Psoas muscle (tissue), 8 donors: ENCODE measurements around the gene AP4E1. TPM values are rescaled to one million over a fixed set of nuclear protein-coding genes. Genes with fewer than 3 reads are reported as not detected.

Experiments used
- ATAC-seq, 4 donors: fragments of 200-7000 bp; cut with Tn5 transposase; one replicate each; pipeline ENCODE4 v1.9.1; 2020; ENCODE audit warnings: moderate library complexity in 3 of 4, mild to moderate bottlenecking in 2 of 4
- DNase-seq, 2 donors: peaks; one replicate each; pipeline ENCODE4 v3.0.0-alpha.2; 2020
- H3K27ac ChIP-seq: fragments of 200-600 bp; one replicate; pipeline ENCODE4 v1.8.0; 2022
- H3K27me3 ChIP-seq, 3 donors: fragments of 200-600 bp in 1 of 3; one replicate each; pipeline versions ENCODE4 v1.6.1 to v1.8.0; 2013 to 2022; ENCODE audit warnings: low read length in 2 of 3, mild to moderate bottlenecking in 2 of 3, moderate library complexity in 1 of 3; ENCODE audit not compliant: insufficient read depth in 3 of 3
- H3K36me3 ChIP-seq, 2 donors: fragments of 200-600 bp in 1 of 2; one replicate each; pipeline versions ENCODE4 v1.6.1 to v1.8.0; 2013 to 2022; ENCODE audit warnings: low read depth in 1 of 2, mild to moderate bottlenecking in 1 of 2, moderate library complexity in 1 of 2; ENCODE audit not compliant: insufficient read depth in 1 of 2
- H3K4me1 ChIP-seq: fragments of 200-600 bp; one replicate; pipeline ENCODE4 v1.8.0; 2022
- H3K4me3 ChIP-seq: fragments of 200-600 bp; one replicate; pipeline ENCODE4 v1.8.0; 2022; ENCODE audit warnings: mild to moderate bottlenecking
- H3K9me3 ChIP-seq: fragments of 200-600 bp; one replicate; pipeline ENCODE4 v1.8.0; 2022
- CTCF ChIP-seq: fragments of 200-600 bp; IDR thresholded peaks from one replicate; pipeline ENCODE4 v1.8.0; 2022; ENCODE audit warnings: antibody characterized with exemption
- WGBS, 3 donors: extraction: QIAGEN DNeasy Blood & Tissue Kit; methylation state at CpG; one replicate each; pipeline versions ENCODE4 v1.1.6 to v1.1.7; 2013; 5-methylcytosine and 5-hydroxymethylcytosine counted together
- intact Hi-C, 2 donors: fragments of 100-400 bp; cut with DNase I; formaldehyde crosslinking; loops; one replicate each; pipeline versions ENCODE4 v1.11.0 to v1.14.2; 2022
- polyA plus RNA-seq, 3 donors: library from polyadenylated mRNA; stranded (reverse); fragments of 200-250 nt; gene quantifications; one replicate each; pipeline ENCODE4 v1.2.3, GENCODE V29; 2013
- total RNA-seq, 4 donors: library from RNA; stranded (reverse); fragmentation: NEBNext Ultra II Directional in 2 of 4; extraction: Animal tissue kit (Norgen Biotek cat#: 25700) in 2 of 4; gene quantifications; one replicate each; pipeline versions ENCODE4 v1.2.1 to v1.2.4, GENCODE V29; 2021 to 2023
- donor health status: healthy with polysubstance abuse.
- donor health status: DM: no; HTN: no; CAD: no; lungs with moderate emphysema.
- donor health status: Bipolar disorder and iron deficiency.
- donor health status: healthy.
- donor health status: DM: yes; HTN: yes; CAD: no.
- donor health status: DM: no; HTN: no; CAD: no.
- donor health status: DM: no; HTN: no; CAD: no.
- donor health status: DM: yes; HTN: yes; CAD: no.

AP4E1 gene
- total and polyA plus RNA-seq, 7 donors = 4.4 to 16.6 (median 11.9) TPM

- intact Hi-C loops = no loop called here
These were observed 22.3 kb downstream of the AP4E1 start for GRCh38 chr15:50930792-50931191.

DNA sequence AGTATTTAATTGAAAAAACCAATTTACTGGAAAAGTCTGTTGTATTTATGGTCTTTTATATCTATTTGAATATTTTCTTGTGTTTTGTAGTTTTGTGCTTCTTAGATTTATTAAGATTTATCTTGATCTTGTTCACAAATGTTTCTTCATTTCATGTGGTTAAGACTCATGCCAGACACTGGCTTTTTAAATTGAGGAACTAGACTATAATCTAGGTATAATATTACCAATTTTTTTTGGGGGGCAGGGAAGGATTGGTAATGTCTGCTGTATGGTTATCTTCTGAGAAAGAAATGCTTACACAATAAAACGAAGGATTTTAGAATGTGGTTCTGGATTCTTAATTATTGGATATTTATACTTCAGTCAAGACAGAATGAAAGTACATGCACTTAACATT is 24.9 kb downstream of the AP4E1 start:
- no peak overlapping the region for H3K27ac ChIP-seq
- TF ChIP-seq CTCF = no peak
- peaks cover 5 to 76% of the 10 kb centered on the region in 2 donors for H3K36me3 ChIP-seq
- H3K9me3 ChIP-seq = no peaks in the 10 kb centered on the region
- ATAC-seq (no peak), DNase-seq (no peak)
- no peak overlapping the region for H3K4me3 ChIP-seq
- intact Hi-C loops = no loop called here
- WGBS, 3 donors = 79 to 93% (median 85%) methylated on average over 1 of the region's 1 CpG
- no peaks in the 10 kb centered on the region for H3K4me1 ChIP-seq
- H3K27me3 ChIP-seq = no peaks in the 10 kb centered on the region

More at GRCh38 chr15:50930792-50931191, 22.3 kb downstream of the AP4E1 start:
- no peak for DNase-seq
- Histone ChIP-seq H3K4me3 (no peak overlapping the region), H3K9me3 (no peaks in the 10 kb centered on the region), H3K4me1 (no peaks in the 10 kb centered on the region), H3K27me3 (no peaks in the 10 kb centered on the region), H3K36me3 (peaks cover 5 to 83% of the 10 kb centered on the region in 2 donors), H3K27ac (no peak overlapping the region)
- no peak for ATAC-seq
- no peak for TF ChIP-seq CTCF
- WGBS, 3 donors = 95 to 100% (median 97%) methylated on average over 1 of the region's 1 CpG

- Histone ChIP-seq H3K4me1 (no peaks in the 10 kb centered on the region), H3K9me3 (no peaks in the 10 kb centered on the region), H3K4me3 (no peak overlapping the region), H3K36me3 (peaks cover 0 to 52% of the 10 kb centered on the region in 2 donors), H3K27me3 (no peaks in the 10 kb centered on the region), H3K27ac (no peak overlapping the region)
- intact Hi-C loops = no loop called here
- DNase-seq = no peak
- TF ChIP-seq CTCF = no peak
- 83 to 99% (median 98%) methylated on average over 4 of the region's 4 CpGs for WGBS, 3 donors
- ATAC-seq = no peak
These were observed 30.0 kb downstream of the AP4E1 start for GRCh38 chr15:50938525-50938924.

- WGBS, 3 donors = 95% methylated on average over 2 of the region's 2 CpGs
- no peak overlapping the region for H3K27ac ChIP-seq
- ATAC-seq = no peak
- no peaks in the 10 kb centered on the region for H3K9me3 ChIP-seq
- no peaks in the 10 kb centered on the region for H3K4me1 ChIP-seq
- intact Hi-C loops = no loop called here
- peaks cover 0 to 56% of the 10 kb centered on the region in 2 donors for H3K36me3 ChIP-seq
- H3K27me3 ChIP-seq = no peaks in the 10 kb centered on the region
- no peak for TF ChIP-seq CTCF
- no peak for DNase-seq
- H3K4me3 ChIP-seq = no peak overlapping the region
These were observed 31.4 kb downstream of the AP4E1 start for GRCh38 chr15:50939911-50940310.

DNA sequence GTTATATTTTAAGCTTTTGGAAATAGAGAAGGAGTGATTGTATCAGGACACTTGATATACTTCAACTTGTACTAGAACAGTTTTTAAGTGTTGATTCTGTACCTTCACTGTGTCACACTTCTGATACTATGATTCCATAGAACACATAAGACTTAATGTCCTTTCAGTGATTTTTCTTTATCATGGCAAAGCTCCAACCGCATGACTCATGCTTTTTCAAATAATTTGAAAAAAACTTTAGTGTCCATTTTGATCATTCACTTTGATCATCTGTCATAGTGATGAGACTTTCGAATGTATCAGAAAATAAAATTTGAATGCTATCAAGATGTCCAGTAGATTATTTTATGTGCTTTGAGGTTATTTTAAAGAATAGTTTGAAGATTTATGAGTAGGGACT is 32.0 kb downstream of the AP4E1 start:
- no peak for DNase-seq
- Histone ChIP-seq H3K9me3 (no peaks in the 10 kb centered on the region), H3K4me3 (no peak overlapping the region), H3K4me1 (no peaks in the 10 kb centered on the region), H3K27me3 (no peaks in the 10 kb centered on the region), H3K27ac (no peak overlapping the region), H3K36me3 (peaks cover 0 to 58% of the 10 kb centered on the region in 2 donors)
- intact Hi-C loops = no loop called here
- 97 to 98% (median 97%) methylated on average over 2 of the region's 2 CpGs for WGBS, 3 donors
- no peak for TF ChIP-seq CTCF
- no peak for ATAC-seq
